ENCODE data around the gene SPATA4. TPM values are rescaled to one million over a fixed set of nuclear protein-coding genes. Genes with fewer than 3 reads are reported as not detected.

SPATA4 gene
- total and polyA plus RNA-seq, 10 of the 15 experiments (the other 5 are each of a cell fraction or from before 2014, with no cell fraction given): not detected

DNA sequence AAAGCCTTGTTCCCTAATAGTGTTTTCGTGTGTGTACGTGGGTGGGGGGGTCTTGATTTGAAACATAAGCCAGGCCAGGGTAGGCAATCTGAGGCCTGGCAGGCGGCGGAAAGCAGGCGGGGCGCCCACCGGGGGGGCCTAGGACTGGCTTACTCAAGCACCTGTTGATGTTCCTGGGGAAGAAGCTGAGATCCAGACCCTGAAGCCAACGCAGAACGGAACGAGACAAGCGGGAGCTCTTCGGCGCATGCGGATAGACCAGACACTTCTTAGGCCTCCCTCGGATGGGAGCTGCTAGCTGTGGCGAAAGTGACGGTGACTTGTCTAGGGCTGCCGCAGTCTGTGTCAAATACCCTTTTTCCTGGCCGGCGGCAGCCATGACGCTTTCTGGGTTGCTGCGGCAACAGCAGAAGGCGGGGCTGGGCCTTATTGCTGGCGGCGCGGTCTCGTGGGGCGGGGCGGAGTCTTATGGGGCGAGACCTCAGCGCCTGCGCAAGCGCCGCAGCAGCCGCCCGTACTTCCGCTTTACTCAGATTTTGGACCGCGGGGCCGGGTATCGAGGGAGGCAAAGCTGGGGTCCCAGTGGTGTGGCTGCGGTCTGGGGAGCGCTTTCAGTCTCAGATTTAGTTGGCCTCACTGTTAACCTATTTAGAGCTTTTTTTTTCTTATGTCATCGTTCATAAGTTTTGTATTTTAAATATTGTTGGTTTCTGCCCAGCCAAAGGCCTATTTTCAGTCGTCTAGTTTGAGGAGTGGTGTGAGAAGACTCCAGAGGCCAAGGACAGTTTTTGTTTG, at the start of gene SPATA4 (continued):
- TF ChIP-seq, protein P1, sequence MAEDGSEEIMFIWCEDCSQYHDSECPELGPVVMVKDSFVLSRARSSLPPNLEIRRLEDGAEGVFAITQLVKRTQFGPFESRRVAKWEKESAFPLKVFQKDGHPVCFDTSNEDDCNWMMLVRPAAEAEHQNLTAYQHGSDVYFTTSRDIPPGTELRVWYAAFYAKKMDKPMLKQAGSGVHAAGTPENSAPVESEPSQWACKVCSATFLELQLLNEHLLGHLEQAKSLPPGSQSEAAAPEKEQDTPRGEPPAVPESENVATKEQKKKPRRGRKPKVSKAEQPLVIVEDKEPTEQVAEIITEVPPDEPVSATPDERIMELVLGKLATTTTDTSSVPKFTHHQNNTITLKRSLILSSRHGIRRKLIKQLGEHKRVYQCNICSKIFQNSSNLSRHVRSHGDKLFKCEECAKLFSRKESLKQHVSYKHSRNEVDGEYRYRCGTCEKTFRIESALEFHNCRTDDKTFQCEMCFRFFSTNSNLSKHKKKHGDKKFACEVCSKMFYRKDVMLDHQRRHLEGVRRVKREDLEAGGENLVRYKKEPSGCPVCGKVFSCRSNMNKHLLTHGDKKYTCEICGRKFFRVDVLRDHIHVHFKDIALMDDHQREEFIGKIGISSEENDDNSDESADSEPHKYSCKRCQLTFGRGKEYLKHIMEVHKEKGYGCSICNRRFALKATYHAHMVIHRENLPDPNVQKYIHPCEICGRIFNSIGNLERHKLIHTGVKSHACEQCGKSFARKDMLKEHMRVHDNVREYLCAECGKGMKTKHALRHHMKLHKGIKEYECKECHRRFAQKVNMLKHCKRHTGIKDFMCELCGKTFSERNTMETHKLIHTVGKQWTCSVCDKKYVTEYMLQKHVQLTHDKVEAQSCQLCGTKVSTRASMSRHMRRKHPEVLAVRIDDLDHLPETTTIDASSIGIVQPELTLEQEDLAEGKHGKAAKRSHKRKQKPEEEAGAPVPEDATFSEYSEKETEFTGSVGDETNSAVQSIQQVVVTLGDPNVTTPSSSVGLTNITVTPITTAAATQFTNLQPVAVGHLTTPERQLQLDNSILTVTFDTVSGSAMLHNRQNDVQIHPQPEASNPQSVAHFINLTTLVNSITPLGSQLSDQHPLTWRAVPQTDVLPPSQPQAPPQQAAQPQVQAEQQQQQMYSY (CRISPR knock-in tag; IDR thresholded peaks at IDR 0.05): no peak
- TF ChIP-seq TCF3 (IDR thresholded peaks at IDR 0.05; ENCODE audit: borderline replicate concordance, insufficient read depth, low read depth, low read length) (0 out of 2 replicates have a peak, but pooled peaks have one; percentile 52), GABPA (IDR thresholded peaks at IDR 0.05; ENCODE audit: low read depth) (peak; percentile 64), MEF2A (IDR thresholded peaks at IDR 0.05; ENCODE audit: insufficient read depth, low read depth, low read length) (peak; percentile 87), EGR1 (IDR thresholded peaks at IDR 0.05; ENCODE audit: borderline replicate concordance in 1 of 2, low read depth in 2 of 2, low read length in 2 of 2) (no peak), NFIC (IDR thresholded peaks at IDR 0.05; ENCODE audit: low read depth, low read length) (peak; percentile 87), NR2C2 (IDR thresholded peaks at IDR 0.05; ENCODE audit: borderline replicate concordance, control insufficient read depth, insufficient read length, low read depth) (no peak), EP300 (IDR thresholded peaks at IDR 0.05; ENCODE audit: borderline replicate concordance in 1 of 2, control insufficient read depth in 1 of 2, low read depth in 2 of 2, low read length in 2 of 2) (peak; percentile 42 to 66; a peak in 1 of 4 replicates), ZBTB4 (CRISPR knock-in tag; IDR thresholded peaks at IDR 0.05) (no peak), ETV6 (conservative IDR thresholded peaks at IDR 0.05 in 1 of 2, IDR thresholded peaks at IDR 0.05 in 1 of 2; ENCODE audit: borderline replicate concordance in 1 of 2, low read depth in 1 of 2) (peak in 1 of 2 experiments; percentile 85; a peak in 2 of 4 replicates), SPI1 (IDR thresholded peaks at IDR 0.05; ENCODE audit: borderline replicate concordance, insufficient read depth, low read depth, low read length) (0 out of 2 replicates have a peak, but pooled peaks have one; percentile 29), CBFB (IDR thresholded peaks at IDR 0.05; ENCODE audit: low read depth) (peak; percentile 97), IKZF2 (IDR thresholded peaks at IDR 0.05) (peak; percentile 67 to 82)
- TF ChIP-seq, protein P2, sequence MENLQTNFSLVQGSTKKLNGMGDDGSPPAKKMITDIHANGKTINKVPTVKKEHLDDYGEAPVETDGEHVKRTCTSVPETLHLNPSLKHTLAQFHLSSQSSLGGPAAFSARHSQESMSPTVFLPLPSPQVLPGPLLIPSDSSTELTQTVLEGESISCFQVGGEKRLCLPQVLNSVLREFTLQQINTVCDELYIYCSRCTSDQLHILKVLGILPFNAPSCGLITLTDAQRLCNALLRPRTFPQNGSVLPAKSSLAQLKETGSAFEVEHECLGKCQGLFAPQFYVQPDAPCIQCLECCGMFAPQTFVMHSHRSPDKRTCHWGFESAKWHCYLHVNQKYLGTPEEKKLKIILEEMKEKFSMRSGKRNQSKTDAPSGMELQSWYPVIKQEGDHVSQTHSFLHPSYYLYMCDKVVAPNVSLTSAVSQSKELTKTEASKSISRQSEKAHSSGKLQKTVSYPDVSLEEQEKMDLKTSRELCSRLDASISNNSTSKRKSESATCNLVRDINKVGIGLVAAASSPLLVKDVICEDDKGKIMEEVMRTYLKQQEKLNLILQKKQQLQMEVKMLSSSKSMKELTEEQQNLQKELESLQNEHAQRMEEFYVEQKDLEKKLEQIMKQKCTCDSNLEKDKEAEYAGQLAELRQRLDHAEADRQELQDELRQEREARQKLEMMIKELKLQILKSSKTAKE (IDR thresholded peaks at IDR 0.05; ENCODE audit: low read depth, poor library complexity, severe bottlenecking): peak; percentile 65
- TF ChIP-seq, protein P3, sequence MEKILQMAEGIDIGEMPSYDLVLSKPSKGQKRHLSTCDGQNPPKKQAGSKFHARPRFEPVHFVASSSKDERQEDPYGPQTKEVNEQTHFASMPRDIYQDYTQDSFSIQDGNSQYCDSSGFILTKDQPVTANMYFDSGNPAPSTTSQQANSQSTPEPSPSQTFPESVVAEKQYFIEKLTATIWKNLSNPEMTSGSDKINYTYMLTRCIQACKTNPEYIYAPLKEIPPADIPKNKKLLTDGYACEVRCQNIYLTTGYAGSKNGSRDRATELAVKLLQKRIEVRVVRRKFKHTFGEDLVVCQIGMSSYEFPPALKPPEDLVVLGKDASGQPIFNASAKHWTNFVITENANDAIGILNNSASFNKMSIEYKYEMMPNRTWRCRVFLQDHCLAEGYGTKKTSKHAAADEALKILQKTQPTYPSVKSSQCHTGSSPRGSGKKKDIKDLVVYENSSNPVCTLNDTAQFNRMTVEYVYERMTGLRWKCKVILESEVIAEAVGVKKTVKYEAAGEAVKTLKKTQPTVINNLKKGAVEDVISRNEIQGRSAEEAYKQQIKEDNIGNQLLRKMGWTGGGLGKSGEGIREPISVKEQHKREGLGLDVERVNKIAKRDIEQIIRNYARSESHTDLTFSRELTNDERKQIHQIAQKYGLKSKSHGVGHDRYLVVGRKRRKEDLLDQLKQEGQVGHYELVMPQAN (conservative IDR thresholded peaks at IDR 0.05): peak; percentile 90
